Measurements from ENCODE around the gene BEX1.

GRCh38 chrX:103066606-103067005, 2.6 kb upstream of the BEX1 start:
- no peak for TF ChIP-seq EZH2 (IDR thresholded peaks at IDR 0.05; ENCODE audit: borderline replicate concordance, low read depth, low read length, severe bottlenecking)
- TF ChIP-seq, protein P1, sequence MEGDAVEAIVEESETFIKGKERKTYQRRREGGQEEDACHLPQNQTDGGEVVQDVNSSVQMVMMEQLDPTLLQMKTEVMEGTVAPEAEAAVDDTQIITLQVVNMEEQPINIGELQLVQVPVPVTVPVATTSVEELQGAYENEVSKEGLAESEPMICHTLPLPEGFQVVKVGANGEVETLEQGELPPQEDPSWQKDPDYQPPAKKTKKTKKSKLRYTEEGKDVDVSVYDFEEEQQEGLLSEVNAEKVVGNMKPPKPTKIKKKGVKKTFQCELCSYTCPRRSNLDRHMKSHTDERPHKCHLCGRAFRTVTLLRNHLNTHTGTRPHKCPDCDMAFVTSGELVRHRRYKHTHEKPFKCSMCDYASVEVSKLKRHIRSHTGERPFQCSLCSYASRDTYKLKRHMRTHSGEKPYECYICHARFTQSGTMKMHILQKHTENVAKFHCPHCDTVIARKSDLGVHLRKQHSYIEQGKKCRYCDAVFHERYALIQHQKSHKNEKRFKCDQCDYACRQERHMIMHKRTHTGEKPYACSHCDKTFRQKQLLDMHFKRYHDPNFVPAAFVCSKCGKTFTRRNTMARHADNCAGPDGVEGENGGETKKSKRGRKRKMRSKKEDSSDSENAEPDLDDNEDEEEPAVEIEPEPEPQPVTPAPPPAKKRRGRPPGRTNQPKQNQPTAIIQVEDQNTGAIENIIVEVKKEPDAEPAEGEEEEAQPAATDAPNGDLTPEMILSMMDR (IDR thresholded peaks at IDR 0.05; ENCODE audit: borderline replicate concordance, extremely low read depth, low read length, poor library complexity, severe bottlenecking): no peak
